GM21619 (cell line): ENCODE measurements around the gene C1QTNF7.

Experiments
- ATAC-seq: cut with Tn5 transposase; IDR thresholded peaks from one replicate; pipeline ENCODE4 v1.9.1; 2021; ENCODE audit not compliant: unreplicated experiment

The C1QTNF7 gene

GRCh38 chr4:15413623-15414019, 14.2 kb upstream of the C1QTNF7 start:
- ATAC-seq, result no peak

GRCh38 chr4:15414551-15415091, 13.2 kb upstream of the C1QTNF7 start:
- ATAC-seq, result no peak

DNA sequence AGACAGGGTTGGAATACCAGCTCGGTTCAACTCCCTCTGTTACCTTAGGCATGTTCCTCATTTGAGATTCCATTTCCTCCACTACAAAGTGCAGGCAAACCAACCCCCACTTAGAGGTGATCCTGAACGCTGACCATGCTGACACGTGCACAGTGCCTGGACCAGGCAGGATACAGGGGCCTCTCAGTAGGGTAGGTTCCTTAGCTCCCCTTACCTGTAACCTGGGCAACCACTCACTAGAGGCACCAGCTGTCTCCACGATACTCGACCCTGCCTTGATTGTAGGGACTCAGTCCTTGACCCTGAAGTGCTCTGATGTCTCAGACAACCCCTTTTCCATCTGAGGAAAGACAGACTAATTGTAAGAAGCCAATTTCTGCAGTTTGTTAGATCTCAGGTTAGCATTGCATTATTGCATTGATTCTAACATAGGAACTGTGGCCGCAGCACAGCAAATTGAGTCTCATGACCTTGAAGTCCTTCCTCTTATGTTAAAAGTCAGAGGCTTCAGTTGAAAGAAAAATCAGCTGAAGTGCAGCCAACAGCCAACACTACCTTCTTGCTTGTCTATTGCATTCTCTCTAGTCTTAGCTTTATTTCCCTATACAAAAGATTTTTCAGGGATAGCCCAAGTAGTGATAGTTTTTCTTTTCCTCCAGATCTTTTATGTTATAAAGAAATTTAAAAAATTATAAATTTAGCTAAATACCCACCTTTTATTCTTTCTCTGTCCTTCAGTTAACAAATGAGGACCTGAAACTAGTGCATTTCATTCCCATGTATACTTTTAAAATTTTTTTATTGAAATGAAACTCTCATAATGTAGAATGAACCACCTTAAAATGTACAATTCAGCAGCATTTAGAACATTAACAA, 11.2 kb upstream of the C1QTNF7 start:
- ATAC-seq, result no peak

DNA sequence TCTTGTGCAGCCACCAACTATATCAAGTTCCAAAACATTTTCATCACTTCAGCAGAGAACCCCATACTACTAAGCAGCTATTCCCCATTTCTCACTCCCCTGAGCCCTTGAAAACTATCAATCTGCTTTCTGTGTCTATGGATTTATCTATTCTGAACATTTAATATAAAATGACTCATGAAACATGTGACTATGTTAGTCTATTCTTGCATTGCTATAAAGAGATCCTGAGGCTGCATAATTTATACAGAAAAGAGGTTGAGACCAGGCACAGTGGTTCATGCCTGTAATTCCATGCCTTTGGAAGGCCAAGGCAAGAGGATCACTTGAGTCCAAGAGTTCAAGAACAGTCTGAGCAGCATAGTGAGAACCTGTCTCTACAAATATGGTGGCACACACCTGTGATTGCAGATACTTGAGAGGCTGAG, 10.6 kb upstream of the C1QTNF7 start:
- ATAC-seq, result no peak

DNA sequence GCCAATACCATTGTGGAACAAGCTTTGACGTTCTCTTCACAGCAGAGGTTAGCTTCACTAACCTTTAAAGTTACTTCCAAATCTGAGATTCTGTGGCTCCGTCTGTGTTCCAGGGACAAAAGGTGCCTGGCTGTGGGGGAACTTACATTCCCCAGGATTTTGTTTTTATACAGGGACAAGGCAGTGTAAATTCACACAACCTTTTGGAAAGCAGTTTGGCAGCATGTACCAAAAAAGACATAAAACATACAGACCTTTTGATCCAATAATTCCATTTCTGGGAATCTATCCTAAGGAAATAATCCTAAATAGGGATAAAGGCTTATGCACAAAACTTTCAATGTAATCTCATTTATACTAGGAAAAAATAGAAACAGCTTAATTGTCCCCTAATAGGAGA, 8.9 kb upstream of the C1QTNF7 start:
- ATAC-seq, result no peak

GRCh38 chr4:15420642-15421041, 7.2 kb upstream of the C1QTNF7 start:
- no peak for ATAC-seq

DNA sequence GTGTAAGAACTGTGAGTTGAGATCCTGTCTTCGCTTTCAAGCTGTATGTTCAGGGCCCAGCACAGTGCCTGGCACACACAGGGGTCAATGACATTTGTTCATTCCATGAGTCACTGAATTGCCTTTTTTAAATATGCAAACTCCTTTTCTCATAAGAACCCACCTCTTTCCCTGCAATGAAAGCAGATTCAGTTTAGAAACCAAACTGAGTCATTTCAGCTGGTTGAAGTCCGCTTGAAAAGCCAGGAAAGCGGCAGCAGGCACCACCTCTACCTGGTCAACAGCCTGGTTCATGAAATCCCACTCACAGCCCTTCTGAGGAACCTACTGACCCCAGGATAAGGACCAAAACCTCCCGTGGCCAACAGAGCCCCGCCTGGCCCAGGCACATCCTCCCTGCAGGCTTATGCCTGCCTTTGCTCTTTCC, 4.5 kb upstream of the C1QTNF7 start:
- no peak for ATAC-seq

GRCh38 chr4:15425520-15425919, 2.3 kb upstream of the C1QTNF7 start:
- ATAC-seq, result no peak

GRCh38 chr4:15427161-15427560, 672 bp upstream of the C1QTNF7 start:
- ATAC-seq, result no peak

GRCh38 chr4:15428611-15429010, 778 bp downstream of the C1QTNF7 start:
- ATAC-seq, result no peak

- no peak for ATAC-seq
Observed at GRCh38 chr4:15434091-15434490, 6.3 kb downstream of the C1QTNF7 start.

- no peak for ATAC-seq
Observed at GRCh38 chr4:15434676-15435075, 6.8 kb downstream of the C1QTNF7 start.

GRCh38 chr4:15436513-15436912, 8.7 kb downstream of the C1QTNF7 start:
- no peak for ATAC-seq

- ATAC-seq, result no peak
Observed at GRCh38 chr4:15438939-15439524, 11.2 kb downstream of the C1QTNF7 start.

- no peak for ATAC-seq
Observed at GRCh38 chr4:15443371-15444160, 15.7 kb downstream of the C1QTNF7 start.

GRCh38 chr4:15444276-15444675, 16.4 kb downstream of the C1QTNF7 start:
- no peak for ATAC-seq

GRCh38 chr4:15444879-15445547, 17.2 kb downstream of the C1QTNF7 start:
- ATAC-seq, result no peak

DNA sequence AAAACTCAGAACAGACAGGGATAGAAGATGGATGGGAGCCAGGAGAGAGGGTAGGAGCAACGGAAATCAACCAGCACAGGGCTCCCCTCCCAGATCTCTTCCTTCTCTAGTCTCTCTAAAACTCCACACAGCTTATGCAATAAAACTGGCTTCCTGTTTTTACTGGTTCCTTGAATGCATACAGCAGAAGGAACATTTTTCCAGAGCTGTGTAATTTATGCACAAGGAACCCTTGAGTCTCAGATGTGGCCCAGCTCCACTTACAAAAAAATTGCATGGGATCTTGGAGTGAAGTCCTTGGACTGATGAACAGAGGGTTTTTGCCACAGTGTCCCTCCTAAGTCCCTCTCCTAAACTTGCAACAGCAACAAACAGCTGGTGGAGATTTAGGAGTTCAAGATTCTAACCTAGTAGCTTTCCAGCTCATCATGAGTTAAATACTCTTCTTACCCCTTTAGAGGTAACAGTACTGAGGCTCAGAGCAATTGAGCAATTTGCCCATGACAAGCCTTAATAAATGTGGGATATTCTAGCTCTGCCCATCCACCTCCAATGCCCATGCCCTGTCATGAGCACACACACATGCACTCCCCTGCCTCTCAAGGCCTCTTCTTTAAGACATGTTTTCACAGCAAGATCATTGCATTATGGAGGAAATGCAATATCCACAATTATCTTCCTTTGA, 23.5 kb downstream of the C1QTNF7 start:
- no peak for ATAC-seq

DNA sequence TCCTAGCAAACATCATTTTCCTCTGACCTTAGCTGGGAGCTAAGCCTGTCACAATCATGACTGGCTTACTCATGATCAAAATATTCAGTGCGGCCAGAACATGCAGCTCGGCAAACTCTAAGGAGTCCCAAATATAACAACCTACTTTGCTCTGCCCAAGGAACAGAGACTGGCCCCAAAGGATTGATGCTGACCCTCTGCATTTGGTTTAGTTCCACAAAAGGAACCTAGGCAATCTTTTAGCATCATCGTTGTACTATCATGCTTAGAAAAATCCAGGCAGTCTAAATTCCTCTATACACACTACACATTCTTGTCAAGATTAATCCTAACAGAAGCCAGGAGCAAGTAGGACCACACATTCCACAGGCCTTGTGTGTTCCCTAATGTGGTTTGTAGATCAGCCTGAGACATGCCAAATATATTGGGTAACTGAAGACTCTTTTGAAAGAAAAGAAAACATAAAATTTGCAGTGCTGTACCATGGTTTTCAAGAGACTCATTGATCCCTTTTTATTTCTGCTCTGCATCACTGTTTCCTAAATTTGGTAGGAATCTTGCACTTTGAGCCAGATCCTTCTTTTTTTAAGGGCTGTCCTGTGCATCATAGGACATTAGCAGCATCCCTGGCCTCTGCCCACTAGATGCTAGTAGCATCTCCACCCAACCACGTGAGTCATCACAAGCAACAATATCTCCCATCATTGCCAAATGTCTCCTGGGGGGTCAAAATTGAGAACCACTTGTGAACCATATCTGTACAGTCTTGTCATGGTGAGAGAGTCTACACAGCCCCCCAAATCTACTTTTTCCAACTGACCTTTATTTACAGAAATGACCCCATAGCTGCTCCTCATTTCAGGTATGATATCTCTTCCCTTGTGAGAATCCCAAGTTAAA, 24.3 kb downstream of the C1QTNF7 start:
- no peak for ATAC-seq
